ENCODE data around the gene FCGR3B. TPM values are rescaled to one million over a fixed set of nuclear protein-coding genes. Genes with fewer than 3 reads are reported as not detected.
"Not testable (repeated sequence)": the region's sequence is repeated elsewhere in the genome, so short reads cannot be mapped to it uniquely, and the experiment has no call there.

FCGR3B gene
- total and polyA plus RNA-seq, 4 donors: 0.39 to 19.2 (median 1.2) TPM

DNA sequence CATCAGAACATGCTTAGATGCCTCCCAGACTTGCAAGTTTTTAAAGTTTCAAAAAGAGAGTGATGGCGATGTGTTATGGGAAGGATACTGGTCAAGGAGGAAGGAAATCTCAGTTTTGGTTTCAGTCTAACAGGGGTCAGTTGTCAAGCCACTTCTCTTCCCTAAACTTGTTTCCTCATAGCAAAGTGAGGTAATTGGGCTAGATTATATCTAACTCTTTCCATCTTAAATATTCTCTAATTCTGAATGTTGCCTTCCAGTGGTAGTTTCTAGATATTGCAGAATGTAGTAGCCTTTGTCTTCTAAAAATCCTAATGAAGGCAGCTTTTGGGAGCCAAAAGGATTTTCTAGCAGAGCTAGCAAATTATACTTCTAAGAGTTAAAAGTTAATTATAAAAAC, 11.7 kb upstream of the FCGR3B start:
- no CpG with 5 or more reads among the region's 1 CpG for WGBS (ENCODE audit: insufficient coverage)
- H3K27ac ChIP-seq (ENCODE audit: low read depth, low read length): not testable (repeated sequence)

DNA sequence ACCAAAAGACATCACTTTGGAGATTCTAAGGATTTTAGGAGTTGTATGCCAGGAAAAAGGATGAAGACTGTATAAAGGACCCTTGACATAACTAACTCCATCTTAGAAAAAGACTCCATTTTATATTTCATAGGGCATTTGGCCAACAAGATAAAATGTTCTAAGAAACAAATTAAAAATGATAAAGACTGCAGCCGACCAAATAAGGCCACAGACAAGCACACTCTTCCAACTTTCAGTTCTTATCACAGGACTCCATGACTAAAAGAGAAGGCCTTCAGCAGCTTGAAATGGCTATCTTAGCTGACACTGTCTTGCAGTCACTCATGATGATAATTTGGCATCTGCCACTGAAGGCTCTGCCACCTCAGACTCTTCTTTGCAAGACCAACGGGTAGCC, 8.2 kb upstream of the FCGR3B start:
- not testable (repeated sequence) for H3K27ac ChIP-seq (ENCODE audit: low read depth, low read length); H3K36me3 ChIP-seq (ENCODE audit: control insufficient read depth, insufficient read depth, low read length); H3K27me3 ChIP-seq (ENCODE audit: control insufficient read depth, insufficient read depth, low read length); H3K4me1 ChIP-seq (ENCODE audit: control insufficient read depth, insufficient read depth, low read length); H3K9me3 ChIP-seq (ENCODE audit: control insufficient read depth, insufficient read depth, low read length); H3K4me3 ChIP-seq (ENCODE audit: low read depth, low read length); DNase-seq (ENCODE audit: low read depth in 4 of 6, low spot score in 6 of 6)
- WGBS (ENCODE audit: insufficient coverage): no CpG with 5 or more reads among the region's 2 CpGs

More for the DNA sequence above, 11.7 kb upstream of the FCGR3B start:
- not testable (repeated sequence) for H3K4me1 ChIP-seq (ENCODE audit: control insufficient read depth, insufficient read depth, low read length); H3K9me3 ChIP-seq (ENCODE audit: control insufficient read depth, insufficient read depth, low read length); H3K36me3 ChIP-seq (ENCODE audit: control insufficient read depth, insufficient read depth, low read length); H3K4me3 ChIP-seq (ENCODE audit: low read depth, low read length); DNase-seq (ENCODE audit: low read depth in 4 of 6, low spot score in 6 of 6); H3K27me3 ChIP-seq (ENCODE audit: control insufficient read depth, insufficient read depth, low read length)

DNA sequence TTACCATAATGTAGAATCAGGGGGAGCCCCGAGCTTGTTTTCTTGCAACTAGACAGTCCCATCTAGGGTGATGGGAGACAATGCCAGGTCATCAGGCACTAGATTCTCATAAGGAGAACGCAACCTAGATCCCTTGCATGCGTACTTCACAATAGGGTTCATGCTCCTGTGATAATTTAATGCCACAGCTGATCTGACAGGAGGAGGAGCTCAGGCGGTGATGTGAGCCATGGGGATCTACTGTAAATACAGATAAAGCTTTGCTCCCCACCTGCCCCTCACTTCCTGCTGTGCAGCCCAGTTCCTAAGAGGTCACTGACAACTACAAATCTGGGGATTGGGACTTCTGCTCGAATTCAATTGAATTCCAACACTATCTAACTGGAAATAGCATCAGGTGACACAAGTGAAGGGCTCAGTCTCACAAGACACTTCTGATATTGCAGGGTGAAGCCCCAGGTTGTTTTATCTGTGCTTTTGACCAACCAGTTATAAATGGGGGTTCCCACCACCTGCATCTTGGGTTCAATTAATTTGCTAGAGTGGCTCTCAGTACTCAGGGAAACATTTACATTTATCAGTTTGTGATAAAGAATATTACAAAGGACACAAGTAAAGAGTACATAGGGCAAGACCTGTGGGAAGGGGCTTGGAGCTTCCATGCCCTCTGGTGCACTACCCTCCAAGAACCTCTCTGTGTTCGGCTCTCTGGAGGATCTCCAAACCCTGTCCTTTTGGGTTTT, 7.4 kb upstream of the FCGR3B start:
- H3K27me3 ChIP-seq (ENCODE audit: control insufficient read depth, insufficient read depth, low read length); H3K4me3 ChIP-seq (ENCODE audit: low read depth, low read length); H3K4me1 ChIP-seq (ENCODE audit: control insufficient read depth, insufficient read depth, low read length); H3K36me3 ChIP-seq (ENCODE audit: control insufficient read depth, insufficient read depth, low read length); DNase-seq (ENCODE audit: low read depth in 4 of 6, low spot score in 6 of 6); H3K9me3 ChIP-seq (ENCODE audit: control insufficient read depth, insufficient read depth, low read length); H3K27ac ChIP-seq (ENCODE audit: low read depth, low read length): not testable (repeated sequence)
- no CpG with 5 or more reads among the region's 6 CpGs for WGBS (ENCODE audit: insufficient coverage)

DNA sequence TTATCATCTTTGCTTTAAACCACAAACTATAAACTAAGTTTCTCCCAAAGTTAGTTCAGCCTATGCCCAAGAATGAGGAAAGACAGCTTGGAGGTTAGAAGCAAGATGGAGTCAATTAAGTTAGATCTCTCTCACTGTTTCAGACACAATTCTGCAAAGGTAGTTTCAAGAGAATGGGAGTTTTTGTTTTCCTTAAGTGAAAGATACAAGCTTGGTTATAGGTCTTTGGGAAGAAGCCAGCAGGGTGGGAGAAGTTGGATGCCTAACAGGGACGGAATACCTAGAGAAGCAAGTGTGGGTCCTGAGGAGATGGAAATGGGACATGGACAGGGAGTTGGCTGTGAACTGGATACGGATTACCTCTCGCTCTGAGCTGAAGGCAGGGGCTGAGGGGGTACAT, 6.0 kb upstream of the FCGR3B start:
- not testable (repeated sequence) for H3K4me3 ChIP-seq (ENCODE audit: low read depth, low read length); H3K4me1 ChIP-seq (ENCODE audit: control insufficient read depth, insufficient read depth, low read length); H3K27me3 ChIP-seq (ENCODE audit: control insufficient read depth, insufficient read depth, low read length); DNase-seq (ENCODE audit: low read depth in 4 of 6, low spot score in 6 of 6); H3K9me3 ChIP-seq (ENCODE audit: control insufficient read depth, insufficient read depth, low read length); H3K27ac ChIP-seq (ENCODE audit: low read depth, low read length); H3K36me3 ChIP-seq (ENCODE audit: control insufficient read depth, insufficient read depth, low read length)
- WGBS (ENCODE audit: insufficient coverage): 92% methylated on average over 2 of the region's 3 CpGs

DNA sequence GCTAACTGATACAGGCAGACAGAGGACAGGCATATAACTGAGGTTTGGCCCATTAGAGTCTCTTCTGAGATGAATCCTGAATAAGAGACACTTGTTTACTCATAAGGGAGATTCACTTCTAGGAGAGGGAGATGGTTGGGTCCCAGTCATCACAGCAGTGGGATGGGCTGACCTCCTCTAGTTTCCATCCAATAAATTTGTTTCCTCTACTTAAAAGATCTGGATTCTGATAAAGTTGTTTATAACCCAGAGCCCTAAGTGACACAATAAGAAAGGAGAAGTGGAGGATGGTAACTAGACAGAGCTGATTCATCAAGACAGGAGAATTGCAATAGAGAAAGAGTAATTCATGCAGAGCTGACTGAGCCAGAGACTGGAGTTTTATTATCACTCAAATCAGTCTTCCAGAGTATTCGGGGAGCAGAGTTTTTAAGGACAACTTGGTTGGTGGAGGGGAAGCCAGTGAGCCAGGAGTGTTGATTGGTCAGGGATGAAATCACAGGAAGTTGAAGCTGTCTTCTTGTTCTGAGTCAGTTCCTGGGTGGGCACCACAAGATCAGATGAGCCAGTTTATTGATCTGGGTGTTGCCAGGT, 5.3 kb upstream of the FCGR3B start:
- H3K27ac ChIP-seq (ENCODE audit: low read depth, low read length); H3K36me3 ChIP-seq (ENCODE audit: control insufficient read depth, insufficient read depth, low read length); H3K27me3 ChIP-seq (ENCODE audit: control insufficient read depth, insufficient read depth, low read length); DNase-seq (ENCODE audit: low read depth in 4 of 6, low spot score in 6 of 6); H3K4me1 ChIP-seq (ENCODE audit: control insufficient read depth, insufficient read depth, low read length); H3K4me3 ChIP-seq (ENCODE audit: low read depth, low read length); H3K9me3 ChIP-seq (ENCODE audit: control insufficient read depth, insufficient read depth, low read length): not testable (repeated sequence)
- WGBS (ENCODE audit: insufficient coverage): no CpG with 5 or more reads among the region's 1 CpG

DNA sequence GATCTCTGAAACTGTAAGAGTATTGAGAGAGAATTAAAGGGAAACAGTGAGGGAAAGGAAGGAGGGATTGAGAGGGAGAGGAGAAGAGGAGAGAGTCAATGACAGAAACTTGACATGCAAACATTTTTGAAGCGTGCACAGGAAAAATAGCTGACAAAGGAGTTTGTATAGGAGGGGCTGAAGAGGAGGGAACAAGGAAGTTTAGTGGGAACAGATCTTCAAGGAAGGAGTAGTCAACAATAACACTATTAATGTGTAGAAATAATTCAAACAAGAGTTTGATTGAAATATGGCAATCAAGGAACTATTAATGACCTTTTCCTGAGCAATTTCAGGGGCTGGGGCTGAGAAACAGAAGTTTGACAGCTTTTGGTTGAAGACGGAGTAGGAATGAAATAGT, 4.0 kb upstream of the FCGR3B start:
- H3K4me1 ChIP-seq (ENCODE audit: control insufficient read depth, insufficient read depth, low read length); H3K9me3 ChIP-seq (ENCODE audit: control insufficient read depth, insufficient read depth, low read length); H3K27me3 ChIP-seq (ENCODE audit: control insufficient read depth, insufficient read depth, low read length); H3K27ac ChIP-seq (ENCODE audit: low read depth, low read length); H3K36me3 ChIP-seq (ENCODE audit: control insufficient read depth, insufficient read depth, low read length); H3K4me3 ChIP-seq (ENCODE audit: low read depth, low read length); DNase-seq (ENCODE audit: low read depth in 4 of 6, low spot score in 6 of 6): not testable (repeated sequence)
- no CpG with 5 or more reads among the region's 2 CpGs for WGBS (ENCODE audit: insufficient coverage)

DNA sequence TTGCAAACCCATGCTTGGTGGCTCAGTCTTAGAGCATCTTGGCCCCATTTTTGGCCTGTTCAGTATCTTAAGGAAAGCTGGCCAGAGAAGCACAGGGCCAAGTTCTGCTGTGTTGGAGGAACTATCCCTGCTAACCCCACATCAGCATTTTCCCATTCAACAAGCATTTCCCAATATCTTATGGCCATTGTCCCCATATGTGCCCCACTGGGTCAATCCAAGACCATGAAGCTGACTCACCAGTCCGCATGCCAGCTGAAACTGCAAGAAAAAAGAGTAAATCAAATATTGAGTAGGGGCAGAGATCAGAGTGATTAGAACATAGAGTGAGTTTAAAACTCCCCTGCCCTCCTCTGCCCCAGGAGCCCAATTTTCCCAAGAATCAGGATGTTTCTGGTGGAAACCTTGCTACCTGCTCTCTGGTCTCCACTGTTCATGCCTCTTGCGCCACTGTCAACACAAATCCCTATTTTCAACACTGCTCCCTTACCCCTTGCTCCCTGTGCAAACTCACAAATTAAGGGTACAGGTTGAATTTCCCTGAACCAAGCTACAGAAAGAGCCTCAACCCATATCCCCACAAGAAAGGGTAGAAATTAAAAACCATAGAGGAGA, 741 bp downstream of the FCGR3B start:
- H3K27me3 ChIP-seq (ENCODE audit: control insufficient read depth, insufficient read depth, low read length); H3K27ac ChIP-seq (ENCODE audit: low read depth, low read length); DNase-seq (ENCODE audit: low read depth in 4 of 6, low spot score in 6 of 6); H3K9me3 ChIP-seq (ENCODE audit: control insufficient read depth, insufficient read depth, low read length); H3K4me3 ChIP-seq (ENCODE audit: low read depth, low read length); H3K4me1 ChIP-seq (ENCODE audit: control insufficient read depth, insufficient read depth, low read length); H3K36me3 ChIP-seq (ENCODE audit: control insufficient read depth, insufficient read depth, low read length): not testable (repeated sequence)
- WGBS (ENCODE audit: insufficient coverage): no CpG with 5 or more reads among the region's 2 CpGs

DNA sequence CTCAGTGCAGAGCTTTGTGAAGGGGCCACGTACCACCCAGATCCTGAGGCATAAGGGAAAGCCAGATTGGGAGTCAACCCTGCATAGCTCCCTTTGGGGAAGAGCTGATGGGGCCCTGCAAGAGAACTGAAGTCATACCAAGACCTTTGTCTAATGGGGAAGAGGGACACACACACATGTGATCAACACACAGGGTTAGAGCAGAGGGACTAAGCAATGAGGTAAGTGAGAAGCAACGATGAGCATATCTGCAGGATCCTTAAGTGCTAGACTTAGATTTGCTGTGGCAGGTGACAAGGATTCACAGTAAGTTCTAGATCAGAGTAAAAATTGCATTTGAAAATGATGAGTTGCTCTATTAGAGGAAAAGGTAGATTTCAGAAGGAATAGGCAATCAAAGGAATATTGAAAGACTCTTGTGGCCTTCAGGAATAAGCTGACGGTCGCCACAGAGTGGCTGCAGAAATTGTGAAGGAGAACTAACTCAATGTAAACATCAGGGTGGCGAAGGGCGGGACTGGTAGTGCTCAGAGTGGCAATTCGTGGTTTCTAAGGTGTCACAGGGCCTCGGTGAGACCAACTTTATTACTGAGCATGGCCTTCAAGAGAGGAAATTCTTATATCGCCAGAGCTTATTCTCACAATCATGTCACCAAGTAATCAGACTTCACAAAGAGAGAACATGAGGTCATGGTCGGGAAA, 4.4 kb downstream of the FCGR3B start:
- WGBS (ENCODE audit: insufficient coverage): 96% methylated on average over 4 of the region's 10 CpGs
- not testable (repeated sequence) for H3K4me1 ChIP-seq (ENCODE audit: control insufficient read depth, insufficient read depth, low read length); H3K9me3 ChIP-seq (ENCODE audit: control insufficient read depth, insufficient read depth, low read length); H3K27me3 ChIP-seq (ENCODE audit: control insufficient read depth, insufficient read depth, low read length); DNase-seq (ENCODE audit: low read depth in 4 of 6, low spot score in 6 of 6); H3K4me3 ChIP-seq (ENCODE audit: low read depth, low read length); H3K27ac ChIP-seq (ENCODE audit: low read depth, low read length); H3K36me3 ChIP-seq (ENCODE audit: control insufficient read depth, insufficient read depth, low read length)

DNA sequence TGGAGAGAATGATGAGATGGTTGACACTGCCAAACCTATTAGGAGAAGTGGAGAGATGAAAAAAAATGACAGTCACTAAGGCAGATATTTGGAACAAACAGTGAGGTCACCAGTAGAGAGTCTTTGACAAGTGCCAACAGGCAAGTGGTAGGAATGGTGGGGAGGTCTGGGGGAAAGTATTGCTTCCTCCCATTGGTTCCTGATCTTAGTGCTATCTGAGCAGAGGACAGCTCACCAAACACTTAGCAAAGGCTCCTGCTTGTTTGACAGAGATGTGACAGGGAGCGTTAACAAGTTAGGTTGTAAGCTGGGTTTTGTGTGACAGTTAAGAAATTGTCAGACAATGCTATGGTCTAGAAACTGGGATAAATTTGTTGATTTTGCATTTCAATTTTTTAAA, 6.4 kb downstream of the FCGR3B start:
- not testable (repeated sequence) for H3K4me1 ChIP-seq (ENCODE audit: control insufficient read depth, insufficient read depth, low read length); H3K36me3 ChIP-seq (ENCODE audit: control insufficient read depth, insufficient read depth, low read length); H3K9me3 ChIP-seq (ENCODE audit: control insufficient read depth, insufficient read depth, low read length); H3K27ac ChIP-seq (ENCODE audit: low read depth, low read length); DNase-seq (ENCODE audit: low read depth in 4 of 6, low spot score in 6 of 6); H3K27me3 ChIP-seq (ENCODE audit: control insufficient read depth, insufficient read depth, low read length); H3K4me3 ChIP-seq (ENCODE audit: low read depth, low read length)
- WGBS (ENCODE audit: insufficient coverage): no CpG with 5 or more reads among the region's 1 CpG

Data from spinal cord (tissue), 10 donors.